Mesothelial cell of epicardium (in vitro differentiated cells): ENCODE data around the gene PARP12. TPM values are rescaled to one million over a fixed set of nuclear protein-coding genes. Genes with fewer than 3 reads are reported as not detected.

Source experiments
- DNase-seq, 2 experiments: peaks; one replicate each; pipeline ENCODE4 v3.0.0; 2021; ENCODE audit warnings: low spot score in 2 of 2; ENCODE audit not compliant: unreplicated experiment in 2 of 2
- H3K27ac Mint-ChIP-seq: 2 replicates; pipeline ENCODE4 v1.8.0; 2021; ENCODE audit warnings: mixed read lengths
- H3K27me3 Mint-ChIP-seq: 2 replicates; pipeline ENCODE4 v1.8.0; 2021; ENCODE audit warnings: low read depth, mixed read lengths
- H3K36me3 Mint-ChIP-seq: 2 replicates; pipeline ENCODE4 v1.8.0; 2021; ENCODE audit warnings: mixed read lengths
- H3K4me1 Mint-ChIP-seq: 2 replicates; pipeline ENCODE4 v1.8.0; 2021; ENCODE audit warnings: mixed read lengths
- H3K4me3 Mint-ChIP-seq: 2 replicates; pipeline ENCODE4 v1.8.0; 2021; ENCODE audit warnings: mild to moderate bottlenecking, moderate library complexity, mixed read lengths
- H3K9me3 Mint-ChIP-seq: 2 replicates; pipeline ENCODE4 v1.8.0; 2021; ENCODE audit warnings: mixed read lengths
- CTCF ChIP-seq: fragments of 200-600 bp; sonication (generic); IDR thresholded peaks from one replicate; pipeline ENCODE4 v1.5.0; 2021; ENCODE audit warnings: antibody characterized with exemption; ENCODE audit not compliant: unreplicated experiment
- total RNA-seq: library from RNA; stranded (reverse); gene quantifications from 3 replicates; pipeline ENCODE4 v1.2.1, GENCODE V29; 2021

Gene PARP12
- total RNA-seq, 1 donor from 2014 or later, result 27.1 TPM

DNA sequence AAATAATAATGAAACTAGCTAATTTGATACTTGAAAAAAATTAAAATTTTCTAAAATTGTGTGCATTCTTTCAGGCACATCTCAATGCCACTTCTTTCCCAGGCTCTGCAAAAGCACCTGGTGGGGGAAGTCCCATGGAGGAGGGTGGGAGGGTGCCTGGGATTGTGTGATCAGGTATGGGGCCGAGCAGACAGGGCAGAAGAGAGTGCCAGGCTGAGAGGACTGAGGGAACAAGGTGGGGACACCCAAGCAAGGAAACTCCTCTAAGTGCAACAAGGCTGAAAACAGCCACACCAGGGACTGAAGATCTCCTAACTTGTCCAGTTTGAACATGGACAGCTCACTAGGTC, 13.8 kb downstream of the PARP12 start:
- no peaks in the 10 kb centered on the region for H3K27me3 Mint-ChIP-seq
- no peak for TF ChIP-seq CTCF
- H3K27ac Mint-ChIP-seq, result no peak overlapping the region
- no peaks in the 10 kb centered on the region for H3K9me3 Mint-ChIP-seq
- no peak for DNase-seq
- no peak overlapping the region for H3K4me3 Mint-ChIP-seq
- H3K4me1 Mint-ChIP-seq, result no peaks in the 10 kb centered on the region
- peaks cover 13% of the 10 kb centered on the region for H3K36me3 Mint-ChIP-seq

GRCh38 chr7:140048138-140048537, 14.6 kb downstream of the PARP12 start:
- TF ChIP-seq CTCF, result no peak
- Mint-ChIP-seq H3K4me1 (no peaks in the 10 kb centered on the region), H3K27ac (no peak overlapping the region), H3K9me3 (no peaks in the 10 kb centered on the region), H3K36me3 (peaks cover 14% of the 10 kb centered on the region), H3K4me3 (no peak overlapping the region), H3K27me3 (no peaks in the 10 kb centered on the region)
- DNase-seq, result no peak

DNA sequence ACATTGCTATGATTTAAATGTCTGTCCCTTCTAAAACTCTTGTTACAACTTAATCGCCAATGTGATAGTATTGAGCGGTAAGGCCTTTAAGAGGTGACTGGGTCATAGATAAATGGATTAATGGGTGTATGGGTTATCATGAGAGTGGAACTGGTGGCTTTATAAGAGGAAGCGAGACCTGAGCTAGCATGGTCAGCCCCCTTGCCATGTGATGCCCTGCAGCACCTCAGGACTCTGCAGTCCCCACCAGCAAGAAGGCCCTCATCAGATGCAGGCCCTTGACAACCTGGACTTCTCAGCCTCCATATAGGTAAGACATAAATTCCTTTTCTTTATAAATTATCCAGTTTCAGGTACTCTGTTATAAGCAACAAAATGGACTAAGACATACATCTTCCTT, 15.6 kb downstream of the PARP12 start:
- no peak overlapping the region for H3K27ac Mint-ChIP-seq
- no peak for DNase-seq
- no peak for TF ChIP-seq CTCF
- no peak overlapping the region for H3K4me3 Mint-ChIP-seq
- H3K4me1 Mint-ChIP-seq, result no peaks in the 10 kb centered on the region
- H3K36me3 Mint-ChIP-seq, result peaks cover 13% of the 10 kb centered on the region
- H3K9me3 Mint-ChIP-seq, result no peaks in the 10 kb centered on the region
- no peaks in the 10 kb centered on the region for H3K27me3 Mint-ChIP-seq

DNA sequence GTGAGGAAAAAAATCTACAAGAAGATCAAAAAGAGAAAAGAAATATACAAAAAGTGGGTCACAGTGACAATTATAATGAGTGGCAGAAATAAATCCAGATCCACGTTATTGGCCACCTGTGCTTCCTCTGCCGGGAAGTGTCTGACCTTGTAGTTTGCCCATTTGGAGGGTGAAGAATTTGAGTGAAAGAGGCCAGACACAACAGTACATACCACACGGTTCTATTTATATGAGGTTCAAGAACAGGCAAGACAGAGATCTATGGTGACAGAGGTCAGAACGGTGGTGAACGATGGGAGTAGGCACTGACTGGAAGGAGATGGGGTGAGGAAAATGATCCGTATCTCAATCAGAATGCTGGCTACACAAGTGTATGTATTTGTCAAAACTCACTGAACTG, 17.1 kb downstream of the PARP12 start:
- no peak for DNase-seq
- H3K4me3 Mint-ChIP-seq, result no peak overlapping the region
- no peak overlapping the region for H3K27ac Mint-ChIP-seq
- H3K36me3 Mint-ChIP-seq, result peaks cover 22% of the 10 kb centered on the region
- H3K9me3 Mint-ChIP-seq, result no peaks in the 10 kb centered on the region
- no peak for TF ChIP-seq CTCF
- no peaks in the 10 kb centered on the region for H3K4me1 Mint-ChIP-seq
- H3K27me3 Mint-ChIP-seq, result no peaks in the 10 kb centered on the region

GRCh38 chr7:140044251-140044650, 18.5 kb downstream of the PARP12 start:
- Mint-ChIP-seq H3K27me3 (no peaks in the 10 kb centered on the region), H3K36me3 (peaks cover 24% of the 10 kb centered on the region), H3K4me3 (no peak overlapping the region), H3K9me3 (no peaks in the 10 kb centered on the region), H3K27ac (no peak overlapping the region), H3K4me1 (no peaks in the 10 kb centered on the region)
- DNase-seq, result no peak
- TF ChIP-seq CTCF, result no peak

DNA sequence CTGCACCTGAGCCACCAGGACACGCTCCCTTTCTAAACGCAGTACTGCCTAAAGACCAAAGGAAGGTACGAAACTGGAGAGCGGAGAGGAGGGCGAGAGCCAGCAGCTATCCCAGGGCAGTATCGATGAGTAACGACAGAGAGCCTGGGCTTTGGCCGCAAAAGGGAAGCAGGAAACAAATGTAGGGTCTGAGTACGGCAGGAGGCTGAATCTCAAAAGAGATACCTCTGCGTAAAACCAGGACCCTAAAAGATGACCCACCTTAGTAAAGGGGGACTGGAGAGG, 20.4 kb downstream of the PARP12 start:
- TF ChIP-seq CTCF, result no peak
- H3K9me3 Mint-ChIP-seq, result no peaks in the 10 kb centered on the region
- no peak overlapping the region for H3K27ac Mint-ChIP-seq

More for the DNA sequence above, 20.4 kb downstream of the PARP12 start:
- Mint-ChIP-seq H3K4me1 (no peaks in the 10 kb centered on the region), H3K36me3 (peaks cover 31% of the 10 kb centered on the region), H3K4me3 (no peak overlapping the region), H3K27me3 (no peaks in the 10 kb centered on the region)
- no peak for DNase-seq
